GDM1 (cell line): ENCODE data around the gene UMAD1.

ENCODE experiments used
- DNase-seq: peaks from one replicate; lab custom pipeline; 2025; lab: John Stamatoyannopoulos, UW

UMAD1 gene

DNA sequence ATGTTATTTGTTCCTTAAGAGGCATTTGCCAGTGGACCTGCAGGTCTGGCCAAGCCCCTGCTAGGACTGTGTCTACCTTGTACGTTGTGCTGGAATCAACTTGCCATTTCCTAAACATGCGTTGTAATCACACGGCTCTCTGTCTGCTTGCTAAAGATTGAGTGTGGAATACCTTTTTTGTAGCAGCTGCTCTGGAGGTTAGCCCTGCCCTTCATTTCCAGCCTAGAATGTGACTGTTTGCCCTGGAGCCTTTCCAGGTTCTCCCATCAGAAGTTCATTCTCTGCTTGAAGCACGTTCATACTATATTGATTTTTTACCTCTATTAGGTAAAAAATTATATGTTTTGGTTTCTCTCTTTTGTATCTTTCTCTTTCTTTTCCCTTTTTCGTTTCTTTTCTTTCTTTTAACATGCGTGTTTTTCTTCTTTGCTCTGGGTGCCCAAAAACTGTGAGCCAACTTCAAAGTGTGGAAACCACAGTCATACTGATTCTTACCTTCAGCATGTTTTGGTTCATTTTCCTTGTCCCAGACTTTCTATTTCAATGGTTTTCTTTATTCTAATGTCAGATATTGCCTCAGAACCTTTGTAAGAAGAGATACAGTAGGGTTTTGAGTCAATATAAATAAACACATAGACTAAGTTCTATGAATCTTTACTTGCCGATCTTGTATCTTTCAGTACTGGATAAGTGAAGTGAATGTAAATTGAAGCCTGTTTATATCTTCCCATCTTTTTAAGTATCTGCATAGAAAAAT is 189.7 kb downstream of the UMAD1 start:
- no peak for DNase-seq

DNA sequence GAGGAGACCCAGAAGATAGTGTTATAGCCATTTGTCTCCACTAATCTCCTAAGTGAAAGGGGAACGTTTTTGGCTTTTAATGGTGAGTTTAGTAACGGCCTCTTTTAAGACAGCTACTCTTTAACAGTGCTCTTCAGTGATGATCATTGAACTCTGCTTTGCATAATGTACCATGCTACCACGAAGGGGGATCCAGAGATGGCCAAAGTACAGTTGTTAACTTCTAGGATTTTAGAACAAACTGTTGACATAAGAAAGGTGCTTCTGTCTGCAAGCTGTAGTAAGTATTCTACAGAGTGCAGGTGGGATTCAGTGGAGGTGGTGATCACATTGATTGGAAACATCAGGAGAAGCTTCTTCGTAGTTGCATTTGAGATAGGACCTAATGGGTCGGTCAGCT is 192.0 kb downstream of the UMAD1 start:
- no peak for DNase-seq

DNA sequence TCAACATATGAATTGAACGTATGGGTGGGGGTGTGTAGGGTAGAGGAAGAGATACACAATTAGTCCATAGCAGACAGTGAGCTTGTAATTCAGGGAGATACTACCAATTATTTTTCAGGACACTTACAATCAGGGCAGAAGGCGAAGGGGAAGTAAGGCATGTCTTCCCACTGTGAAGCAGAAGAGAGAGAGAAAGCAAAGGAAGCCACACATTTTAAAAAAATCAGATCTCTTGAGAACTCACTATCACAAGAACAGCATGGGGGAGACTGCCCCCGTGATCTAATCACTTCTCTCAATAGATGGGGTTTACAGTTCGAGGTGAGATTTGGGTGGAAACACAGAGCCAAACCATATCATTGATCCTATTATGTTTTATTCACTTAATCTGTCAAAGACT is 194.2 kb downstream of the UMAD1 start:
- no peak for DNase-seq

DNA sequence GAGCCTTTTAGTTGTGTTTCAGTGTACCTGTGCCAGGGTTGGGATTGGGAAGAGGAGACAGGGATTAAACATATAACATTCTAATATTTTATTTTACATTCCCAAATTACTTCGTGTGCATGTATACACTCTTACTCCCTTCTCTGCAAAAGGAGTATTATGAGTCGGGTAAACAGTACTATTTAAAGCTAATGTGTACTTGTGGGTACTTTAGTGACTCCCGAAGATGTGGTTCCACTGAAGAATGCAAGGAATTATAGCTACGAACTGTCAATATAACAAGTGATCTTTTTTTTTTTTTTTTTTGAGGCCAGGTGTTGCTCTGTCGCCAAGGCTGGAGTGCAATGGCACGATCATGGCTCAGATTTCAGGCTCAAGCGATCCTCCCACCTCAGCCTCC is 200.5 kb downstream of the UMAD1 start:
- DNase-seq, result no peak

DNA sequence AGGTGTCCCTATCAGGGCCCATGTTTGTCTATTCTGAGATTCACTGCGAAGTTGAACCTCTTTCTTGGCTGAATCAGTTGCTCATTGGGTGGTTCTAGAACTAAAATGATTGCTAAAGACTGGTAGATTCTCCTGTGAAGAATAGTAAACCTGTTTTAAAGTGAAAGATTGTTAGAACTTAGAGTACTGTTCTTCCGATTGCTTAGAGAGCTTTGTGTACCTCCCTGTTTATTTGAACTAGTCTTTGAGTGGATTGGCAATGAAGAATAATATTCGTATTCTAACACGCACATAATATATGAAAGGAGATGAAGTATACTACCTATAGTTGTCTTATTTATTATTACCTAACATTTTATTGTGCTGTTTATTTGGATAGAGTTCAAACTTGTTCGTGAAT is 202.7 kb downstream of the UMAD1 start:
- no peak for DNase-seq

DNA sequence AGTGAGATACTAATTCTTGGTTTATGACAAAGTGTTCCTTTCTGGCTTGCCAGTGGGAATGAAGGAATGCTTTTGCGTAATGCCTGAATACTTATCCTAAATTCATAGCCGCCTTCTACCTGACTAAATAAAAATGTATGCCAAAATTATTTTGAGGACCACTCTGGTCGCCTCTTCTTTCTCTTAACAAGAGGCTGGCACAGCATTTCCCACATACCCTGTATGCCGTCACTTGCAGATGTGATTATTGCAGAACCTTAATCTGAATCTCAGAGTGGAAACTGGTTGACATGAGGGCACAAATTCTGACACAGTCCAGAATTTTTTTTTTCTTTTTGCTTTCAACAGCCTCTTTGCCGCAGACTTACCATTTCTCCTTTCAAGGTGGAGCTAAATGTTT is 203.4 kb downstream of the UMAD1 start:
- DNase-seq, result no peak

DNA sequence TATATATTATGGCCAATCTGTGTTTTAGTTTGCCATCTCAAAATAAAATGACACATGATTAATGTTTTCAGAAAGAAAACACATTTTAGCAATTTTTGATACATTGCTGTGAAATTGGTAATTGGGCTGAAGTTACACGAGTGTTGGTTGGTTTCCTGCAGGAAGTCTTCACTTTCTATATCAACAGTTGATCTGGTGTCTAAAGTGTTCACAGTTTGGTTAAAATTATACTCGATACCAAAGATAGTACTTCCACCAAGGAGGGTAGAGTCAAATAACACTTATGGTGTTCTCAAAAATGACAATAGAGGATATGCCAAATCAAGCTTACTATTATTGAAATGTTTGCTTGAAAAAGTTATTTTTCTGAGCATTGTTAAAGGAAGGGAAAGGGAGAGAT is 207.7 kb downstream of the UMAD1 start:
- DNase-seq, result no peak

DNA sequence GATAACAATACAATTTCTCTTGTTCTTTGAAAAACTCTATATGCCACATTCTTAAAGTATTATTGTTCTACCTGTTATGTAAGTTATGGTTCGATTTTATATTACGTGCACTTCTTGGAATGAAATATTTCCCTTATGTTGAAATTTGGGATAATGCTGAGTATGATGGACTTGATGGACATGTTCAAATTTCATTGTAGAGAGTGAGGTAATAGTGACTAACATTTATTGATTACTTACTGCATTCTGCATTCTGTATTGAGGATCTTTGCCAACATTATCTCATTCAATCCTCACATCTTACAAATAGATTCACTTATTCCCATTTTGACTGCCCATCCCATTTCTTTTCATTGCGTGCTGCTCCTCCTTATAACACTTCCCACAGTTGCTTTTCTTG is 208.3 kb downstream of the UMAD1 start:
- no peak for DNase-seq

DNA sequence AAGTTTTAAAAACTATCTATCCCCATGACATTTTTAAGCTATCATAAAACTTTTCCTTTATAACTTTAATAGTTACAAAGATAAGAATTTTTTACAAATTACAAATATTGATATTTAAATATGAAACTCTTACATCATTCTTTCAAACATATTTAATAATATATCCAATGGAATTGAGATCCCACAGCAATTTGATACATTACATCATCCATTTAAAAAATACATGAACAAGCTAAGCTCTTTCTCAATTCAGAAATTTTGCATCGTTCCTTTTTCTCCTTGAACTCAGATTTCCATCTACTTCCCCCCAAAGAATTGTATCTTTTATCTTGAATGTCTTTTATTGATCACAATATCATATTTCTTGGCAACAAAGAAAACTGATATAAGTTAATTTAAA is 209.6 kb downstream of the UMAD1 start:
- DNase-seq, result no peak

DNA sequence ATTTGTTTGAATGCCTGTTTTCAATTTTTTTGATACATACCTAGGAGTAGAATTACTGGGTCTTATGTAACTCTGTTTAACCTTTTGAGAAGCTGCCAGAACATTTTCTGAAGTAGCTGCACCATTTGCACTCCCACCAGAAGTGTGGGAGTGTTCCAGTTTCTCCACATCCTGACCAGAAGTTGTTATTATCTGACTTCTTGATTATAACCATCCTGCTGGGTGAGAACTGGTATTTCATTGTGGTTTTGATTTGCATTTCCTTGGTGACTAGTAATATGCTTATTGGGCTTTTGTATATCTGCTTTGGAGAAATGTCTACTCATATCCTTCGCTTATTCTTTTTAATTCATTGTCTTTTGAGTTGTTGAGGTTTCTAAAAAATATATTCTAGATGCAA is 210.8 kb downstream of the UMAD1 start:
- no peak for DNase-seq

DNA sequence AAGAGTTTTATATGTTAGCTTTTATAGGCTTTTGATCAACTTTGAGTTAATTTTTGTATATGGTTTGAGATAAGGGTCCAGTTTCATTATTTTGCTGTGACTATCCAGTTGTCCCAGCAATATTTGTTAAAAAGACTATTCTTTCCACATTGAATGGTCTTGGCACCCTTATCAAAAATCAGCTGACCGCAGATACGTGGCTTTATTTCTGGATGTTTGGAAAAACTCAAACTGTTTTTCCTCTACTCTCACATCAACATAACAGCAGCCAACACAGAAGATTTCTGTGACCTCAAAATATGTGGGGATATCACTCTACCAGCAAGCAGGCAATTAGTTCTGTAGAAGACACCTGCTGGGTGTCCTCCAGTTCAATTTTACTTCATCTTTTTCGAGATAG is 211.4 kb downstream of the UMAD1 start:
- no peak for DNase-seq

DNA sequence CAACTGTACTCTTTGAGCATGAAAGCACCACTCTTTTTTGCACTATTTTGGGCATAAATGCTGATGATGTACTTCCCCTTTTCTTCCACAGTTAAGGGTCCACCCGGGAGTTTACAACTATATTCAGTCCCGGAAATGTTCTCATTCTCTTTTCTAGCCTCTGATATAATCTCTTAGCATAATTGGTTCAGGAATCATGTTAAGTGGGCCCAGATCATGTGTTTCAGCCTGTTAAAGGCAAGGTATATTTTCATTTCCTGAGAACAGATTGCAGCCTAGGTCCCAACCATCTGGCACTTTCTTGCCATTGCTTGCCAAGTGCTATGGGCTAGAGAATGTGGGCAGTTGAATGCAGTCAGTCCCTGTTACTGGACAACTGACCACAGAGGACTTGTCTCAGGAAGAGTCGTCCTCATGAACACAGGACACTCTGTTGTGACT is 216.6 kb downstream of the UMAD1 start:
- peak; percentile 56 for DNase-seq

DNA sequence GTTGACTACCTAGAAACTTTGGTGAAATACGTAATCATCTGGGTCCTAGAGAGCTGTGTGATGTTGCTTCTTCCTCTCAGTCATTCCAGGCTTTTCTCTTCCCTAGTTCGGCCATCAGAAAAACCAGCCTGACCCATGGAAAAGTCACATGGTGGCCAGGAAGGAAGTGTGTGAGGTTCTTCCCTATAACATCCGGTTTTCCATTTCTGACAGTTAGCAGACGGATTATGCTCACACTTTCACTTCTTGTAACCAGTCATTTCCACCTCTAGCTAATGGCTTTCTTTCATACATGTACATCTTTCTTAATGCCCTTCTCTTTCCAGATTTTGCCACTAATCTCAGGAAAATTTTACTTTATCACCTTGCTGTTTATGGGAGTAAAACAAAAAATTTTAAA is 218.0 kb downstream of the UMAD1 start:
- no peak for DNase-seq

DNA sequence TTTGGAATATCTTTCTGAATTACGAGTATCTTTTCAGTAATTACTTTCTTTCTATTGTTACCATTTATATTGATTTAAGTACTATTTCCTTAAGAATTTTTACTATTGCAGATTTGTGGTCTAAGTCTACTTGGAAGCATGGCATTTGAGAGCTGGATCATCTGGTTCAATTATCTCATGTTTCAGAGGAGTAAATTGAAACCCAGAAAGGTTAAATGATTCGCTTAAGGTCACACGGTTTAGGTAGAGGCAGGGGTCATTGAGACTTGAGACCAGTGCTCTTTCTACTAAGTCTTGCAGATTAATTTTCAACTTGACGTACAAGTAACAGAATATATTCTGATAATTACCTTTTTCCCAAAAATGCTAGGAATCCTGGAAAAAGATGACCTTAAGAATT is 218.9 kb downstream of the UMAD1 start:
- DNase-seq, result no peak

DNA sequence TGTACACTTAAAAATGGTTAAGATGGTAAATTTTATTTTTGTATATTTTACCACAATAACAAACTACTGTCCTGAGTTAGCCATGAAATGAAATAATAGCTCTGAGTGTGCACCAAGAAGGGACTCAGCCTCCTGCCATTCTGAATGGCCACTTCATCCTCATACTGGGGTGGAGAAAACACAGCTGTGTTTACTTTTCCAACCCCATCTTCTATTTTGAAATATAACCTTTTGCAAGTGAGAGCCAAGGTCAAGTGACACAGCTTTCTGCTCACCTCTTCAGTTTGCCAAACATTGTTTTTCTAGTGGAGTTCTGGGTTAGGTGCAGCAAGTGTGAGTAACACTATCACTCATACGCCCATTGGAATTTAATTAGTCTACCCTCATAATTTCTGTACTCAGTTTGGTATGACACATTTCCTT is 220.7 kb downstream of the UMAD1 start:
- DNase-seq, result no peak

DNA sequence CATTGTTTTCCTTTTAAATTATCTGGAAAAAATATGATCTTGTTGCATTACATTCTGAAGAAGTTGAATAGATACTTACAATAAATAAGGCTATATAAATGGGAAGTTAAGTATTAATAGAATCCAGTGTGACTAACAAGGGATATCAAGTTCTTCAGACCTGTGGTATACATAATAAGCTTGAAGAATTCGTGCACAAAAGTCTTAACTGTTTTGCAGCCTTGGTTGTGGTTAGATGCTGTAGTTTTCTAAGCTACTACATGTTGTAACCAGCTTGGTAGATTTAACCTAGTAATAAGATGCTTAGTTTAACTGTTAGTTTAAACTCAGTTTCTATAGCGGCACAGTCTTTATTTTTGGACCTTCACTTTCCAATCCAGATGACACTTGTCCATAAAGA is 221.8 kb downstream of the UMAD1 start:
- no peak for DNase-seq

DNA sequence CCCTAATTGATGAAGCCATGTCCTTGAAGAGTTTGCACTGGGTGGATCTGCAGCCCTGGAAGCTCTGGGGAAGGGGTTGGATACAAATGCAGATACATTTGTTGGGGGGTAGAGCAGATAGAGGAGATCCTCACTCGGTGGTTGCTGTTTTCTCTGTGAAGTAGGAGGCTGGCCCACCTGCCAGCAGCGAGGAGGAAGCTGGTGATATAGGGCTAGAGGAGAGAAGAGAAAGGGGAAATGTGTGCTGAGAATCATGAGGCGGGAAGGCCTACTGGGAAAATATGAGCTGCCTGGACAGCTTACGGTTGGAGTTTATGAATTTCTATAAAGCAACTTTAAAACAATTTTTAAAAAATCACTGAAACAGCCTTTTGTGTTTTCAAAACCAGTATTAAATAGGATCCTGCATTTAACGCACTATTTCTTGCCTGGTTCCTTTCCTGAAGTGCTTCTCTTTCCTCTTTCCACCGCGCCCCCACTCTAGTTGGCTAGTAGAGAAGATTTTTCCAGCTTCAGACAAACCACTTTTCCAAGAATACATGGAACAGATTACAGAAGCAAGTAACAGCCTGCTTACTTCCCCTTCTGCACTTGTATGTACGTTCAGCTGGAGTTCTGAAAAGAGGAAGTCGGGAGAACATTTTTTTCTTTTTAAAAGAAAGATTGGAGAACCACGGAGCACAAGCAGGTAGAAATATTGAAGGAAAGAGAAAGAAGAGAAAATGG is 227.5 kb downstream of the UMAD1 start:
- peak; percentile 43 for DNase-seq

DNA sequence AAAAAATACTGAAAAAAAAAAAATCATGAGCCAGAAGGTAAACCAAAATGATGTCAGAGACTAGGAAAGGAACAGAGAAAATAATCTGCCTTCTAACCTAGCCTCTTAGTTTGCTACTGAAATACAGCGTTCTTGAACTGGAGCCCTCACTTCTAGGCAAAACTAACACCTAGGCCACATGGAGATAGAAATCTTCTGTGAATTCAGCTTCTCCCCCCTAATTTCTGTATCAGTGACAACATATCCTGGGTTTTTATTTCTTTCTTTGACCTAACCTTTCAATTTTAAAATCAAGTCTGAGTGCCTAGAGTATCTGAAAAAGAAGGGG is 228.0 kb downstream of the UMAD1 start:
- no peak for DNase-seq

DNA sequence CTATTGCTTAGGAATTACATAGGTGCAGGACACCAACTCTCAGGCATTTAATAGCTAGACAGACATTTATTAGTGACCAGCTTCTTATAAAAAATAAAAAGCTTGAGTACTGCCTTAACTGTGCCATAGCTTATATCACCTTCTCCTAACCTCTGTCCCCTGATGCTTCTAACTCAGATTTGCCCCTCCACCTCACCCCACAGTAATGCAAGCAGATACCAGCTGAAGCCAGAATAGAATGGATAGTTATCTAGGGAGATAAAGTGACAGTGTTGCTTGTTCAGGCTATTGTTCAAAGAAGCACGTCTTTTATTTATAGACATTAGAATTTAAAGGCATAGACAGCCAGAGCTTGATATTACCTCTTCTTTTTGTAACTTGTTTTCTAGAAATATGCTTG is 228.5 kb downstream of the UMAD1 start:
- no peak for DNase-seq

DNA sequence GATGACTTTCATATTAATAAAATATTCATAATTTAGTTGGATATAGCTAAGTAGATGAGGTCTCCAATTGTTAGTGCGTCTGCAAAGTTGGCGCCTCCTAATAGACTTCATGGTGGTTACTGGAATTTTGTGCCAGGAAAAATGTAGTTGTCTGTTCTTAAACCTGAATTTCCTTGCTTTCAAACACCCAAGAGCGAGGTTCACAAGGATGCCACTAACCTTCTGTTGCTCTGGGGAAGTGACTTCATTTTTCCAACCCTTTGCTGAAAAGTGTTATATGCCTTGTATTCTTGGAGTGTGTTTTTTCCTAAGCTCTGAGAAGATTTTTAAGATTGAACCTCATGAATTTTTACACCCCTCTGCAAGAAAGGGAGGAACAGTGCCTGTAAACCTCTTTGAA is 229.1 kb downstream of the UMAD1 start:
- no peak for DNase-seq

DNA sequence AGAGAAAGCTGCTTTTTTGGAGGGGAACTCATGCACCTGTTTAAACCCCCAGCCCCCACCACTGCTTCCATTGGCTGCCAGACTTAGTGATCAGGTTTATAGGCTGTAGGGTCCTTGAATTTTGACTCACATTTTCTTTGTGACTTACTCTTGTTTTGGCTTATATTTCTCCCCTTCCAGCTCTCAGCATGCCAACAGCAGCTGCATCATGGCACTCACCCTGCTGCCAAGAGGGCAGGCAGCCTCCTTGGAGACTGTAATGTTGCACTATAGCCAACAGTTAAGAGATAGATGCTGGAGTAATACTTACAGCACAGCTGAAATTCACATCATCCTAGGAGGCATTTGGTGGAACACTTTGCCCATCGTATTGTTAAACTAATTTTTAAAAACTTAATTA is 230.0 kb downstream of the UMAD1 start:
- no peak for DNase-seq

DNA sequence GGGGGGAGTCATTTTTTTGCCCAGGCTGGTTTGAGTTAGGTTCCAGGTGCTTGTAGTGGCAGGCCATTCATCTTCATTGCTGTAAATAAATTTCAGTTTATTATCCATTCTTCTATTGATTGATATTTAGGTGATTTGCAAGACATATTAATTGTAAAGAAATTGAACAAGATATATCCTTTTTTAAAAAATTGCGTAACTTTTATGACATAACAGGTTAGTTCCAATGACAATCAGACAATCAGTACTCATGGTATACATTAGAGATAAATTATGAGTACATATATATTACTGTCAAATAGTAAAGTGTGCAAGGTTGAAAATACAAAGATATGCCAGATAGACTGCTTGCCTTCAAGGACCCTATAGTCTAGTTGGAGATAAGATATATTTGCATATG is 235.9 kb downstream of the UMAD1 start:
- no peak for DNase-seq

DNA sequence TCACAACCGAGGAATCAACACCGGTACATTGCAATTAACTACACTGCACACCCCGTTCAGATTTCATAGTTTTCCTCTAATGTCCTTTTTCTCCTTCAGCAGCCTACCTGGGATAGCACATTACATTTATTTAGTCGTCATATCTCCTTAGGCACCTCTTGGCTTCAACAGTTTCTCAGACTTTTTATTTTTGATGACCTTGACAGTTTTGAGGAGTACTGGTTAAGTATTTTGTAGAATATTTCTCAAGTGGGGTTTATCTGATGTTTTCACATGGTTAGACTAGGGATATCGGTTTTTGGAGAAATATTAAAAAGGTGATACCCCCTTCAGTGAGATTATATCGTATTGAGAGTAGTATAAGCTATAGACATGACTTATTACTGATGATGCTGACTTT is 241.0 kb downstream of the UMAD1 start:
- DNase-seq, result no peak

DNA sequence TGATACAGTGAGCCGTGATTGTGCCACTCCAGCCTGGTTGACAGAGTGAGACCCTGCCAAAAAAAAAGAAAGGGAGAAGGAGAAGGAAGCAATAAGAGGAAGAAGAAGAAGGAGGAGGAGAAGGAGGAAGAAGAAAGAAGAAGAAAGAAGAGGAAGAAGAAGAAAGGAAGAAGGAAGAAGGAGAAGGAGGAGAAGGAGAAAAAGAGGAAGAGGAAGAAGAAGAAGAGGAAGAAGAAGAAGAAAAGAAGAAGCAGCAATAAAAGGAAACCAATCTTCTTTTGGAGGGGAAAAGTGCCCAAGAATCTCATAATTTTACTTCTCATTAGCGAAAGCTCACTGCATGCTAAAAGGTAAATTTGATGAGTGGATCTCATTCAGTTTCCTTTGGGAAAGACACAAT is 242.3 kb downstream of the UMAD1 start:
- DNase-seq, result no peak
